HG03457 (cell line): ENCODE measurements around the gene AHI1.

ENCODE experiments used
- ATAC-seq: cut with Tn5 transposase; IDR thresholded peaks from one replicate; pipeline ENCODE4 v1.9.1; 2021; ENCODE audit warnings: moderate number of reproducible peaks; ENCODE audit not compliant: unreplicated experiment

The AHI1 gene

DNA sequence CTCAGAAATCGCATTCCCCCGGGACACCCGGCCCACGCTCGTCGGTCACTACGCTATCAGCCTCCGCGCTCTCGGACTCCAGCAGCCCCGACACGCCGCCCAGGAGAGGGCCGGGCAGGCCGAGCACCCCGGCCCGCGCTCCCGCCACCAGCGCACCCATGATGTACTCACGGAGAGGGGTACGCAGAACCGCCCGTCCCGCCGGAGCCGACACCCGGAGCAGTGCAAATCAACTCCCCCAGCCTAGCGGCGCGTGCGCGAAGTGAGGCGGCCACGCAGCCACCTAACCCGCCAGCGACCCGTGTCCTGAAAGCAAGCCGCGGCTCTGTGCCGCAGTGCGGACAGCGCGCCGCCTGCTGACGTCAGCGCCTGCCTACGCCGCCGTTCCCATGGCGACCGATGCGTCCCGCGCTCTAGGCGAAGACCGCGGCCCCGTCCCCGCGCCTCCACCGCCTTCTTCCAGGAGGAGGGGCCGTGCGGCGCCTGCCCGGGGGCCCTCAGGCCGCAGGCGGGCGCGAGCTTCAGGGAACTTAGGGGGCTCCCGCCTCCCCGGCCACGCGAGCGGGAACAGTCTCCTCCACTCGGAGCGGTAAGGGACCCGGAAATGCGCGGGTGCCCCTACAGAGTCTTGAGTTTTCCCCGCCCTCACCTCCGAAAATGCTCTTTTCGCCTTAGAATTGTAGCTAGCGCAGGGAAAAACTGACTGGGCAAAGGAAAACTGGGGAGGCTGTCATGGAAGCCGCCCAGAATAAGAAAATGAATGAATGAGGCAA, at the start of gene AHI1:
AHI1 (minus strand) TSS at position 329 of the 773 bp plus-strand sequence. CDS start 5,503 bp downstream, outside the sequence.
- peak; percentile 95 for ATAC-seq

DNA sequence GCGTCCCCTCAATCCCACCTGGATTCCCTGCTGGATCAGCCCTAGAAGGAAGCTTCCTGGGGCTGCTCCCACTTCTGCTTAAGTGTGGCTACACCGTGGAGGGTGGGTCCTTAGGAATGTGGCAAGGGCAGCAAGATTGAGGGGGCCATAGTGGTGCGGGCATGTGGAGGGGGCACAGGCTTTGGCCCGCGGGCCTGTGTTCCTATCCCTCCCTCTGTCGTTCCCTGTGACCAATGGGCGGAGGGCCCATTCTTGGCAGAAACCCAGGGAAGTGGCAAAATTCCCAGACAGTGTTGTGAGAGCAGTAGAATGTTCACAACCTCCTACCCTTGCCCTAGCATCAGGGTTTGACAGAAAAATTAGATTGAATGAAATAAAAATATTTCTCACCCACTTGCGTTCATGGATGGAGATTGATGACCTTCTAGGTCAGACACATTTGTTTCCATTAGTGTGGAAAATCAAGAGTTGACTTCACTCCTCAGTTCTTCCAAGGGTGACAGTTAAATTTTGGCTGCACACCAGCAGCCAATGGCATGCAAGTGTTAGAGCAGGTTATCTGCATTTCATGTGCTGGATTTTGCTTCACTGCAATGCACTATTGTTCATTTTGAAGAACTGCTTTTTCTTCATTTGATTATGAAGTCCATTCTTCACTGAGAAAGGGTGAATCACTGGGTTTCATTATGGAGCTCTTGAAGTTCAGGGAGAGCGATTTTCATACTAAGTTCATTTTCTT, 49.3 kb upstream of the AHI1 start:
- ATAC-seq, result no peak

DNA sequence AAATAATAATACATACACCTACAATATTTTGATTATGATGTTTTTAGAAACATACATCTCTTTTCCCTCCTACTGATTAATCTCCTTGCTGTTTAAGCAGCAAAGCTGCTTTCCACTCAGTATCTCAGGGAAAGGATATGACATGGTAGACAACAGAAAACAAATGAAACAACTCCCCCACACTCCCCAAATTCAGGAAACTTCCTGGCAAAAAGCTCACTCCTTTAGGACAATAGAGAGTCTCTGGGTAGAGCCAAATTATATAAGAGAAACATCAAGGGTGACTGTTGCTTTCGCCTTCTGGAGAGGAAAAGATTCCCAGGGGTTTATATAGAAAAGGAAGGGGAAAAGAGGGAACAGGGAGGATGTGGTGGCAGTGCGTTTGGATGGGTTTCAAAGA, 48.7 kb upstream of the AHI1 start:
- ATAC-seq, result no peak

- ATAC-seq, result no peak
Measured at GRCh38 chr6:135540207-135540840, 42.8 kb upstream of the AHI1 start.

GRCh38 chr6:135537741-135538301, 40.3 kb upstream of the AHI1 start:
- ATAC-seq, result no peak

GRCh38 chr6:135535989-135536414, 38.5 kb upstream of the AHI1 start:
- no peak for ATAC-seq

- no peak for ATAC-seq
Measured at GRCh38 chr6:135534773-135535380, 37.3 kb upstream of the AHI1 start.

- ATAC-seq, result no peak
Measured at GRCh38 chr6:135532559-135532958, 35.0 kb upstream of the AHI1 start.

- ATAC-seq, result no peak
Measured at GRCh38 chr6:135531954-135532490, 34.5 kb upstream of the AHI1 start.

DNA sequence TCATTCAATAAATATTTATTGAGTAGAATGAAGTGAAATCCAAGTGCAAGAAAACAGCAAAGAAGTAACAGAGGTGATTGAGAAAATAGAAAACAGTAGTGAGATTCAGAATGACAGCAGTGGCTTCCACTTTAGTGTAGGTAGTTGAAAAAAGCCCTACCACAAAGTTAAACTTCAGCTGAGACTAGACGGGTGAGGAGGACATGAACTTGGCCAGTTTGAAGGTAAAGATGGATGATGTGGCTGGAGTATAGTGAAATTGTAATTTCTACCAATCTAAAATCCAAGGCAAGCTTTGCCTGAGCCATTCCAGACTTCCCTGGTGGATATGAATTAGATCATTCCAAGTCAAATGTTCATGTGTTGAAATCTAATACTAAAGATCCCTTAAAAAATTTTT, 32.6 kb upstream of the AHI1 start:
- no peak for ATAC-seq

- ATAC-seq, result no peak
Measured at GRCh38 chr6:135527960-135528249, 30.4 kb upstream of the AHI1 start.

GRCh38 chr6:135527116-135527959, 29.8 kb upstream of the AHI1 start:
- ATAC-seq, result no peak

DNA sequence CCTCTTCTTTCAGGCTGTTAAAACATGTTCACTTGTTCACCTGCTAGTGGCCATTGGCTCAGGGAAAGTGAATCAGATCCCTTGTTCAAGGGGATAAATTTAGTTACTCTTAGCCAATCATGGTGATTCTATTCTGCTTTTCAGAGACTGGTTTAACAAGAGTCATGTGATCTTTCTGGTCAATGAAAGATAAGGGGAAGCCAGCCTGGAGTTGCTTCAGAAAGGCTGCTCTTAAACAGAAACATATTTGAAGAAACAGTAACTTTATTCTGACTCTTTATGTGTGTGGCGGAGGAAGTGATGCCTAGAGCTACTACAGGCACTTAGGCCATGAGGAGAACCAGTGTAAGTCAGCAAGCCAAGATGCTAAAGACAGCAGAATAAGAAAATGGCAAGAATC, 28.1 kb upstream of the AHI1 start:
- ATAC-seq, result no peak

DNA sequence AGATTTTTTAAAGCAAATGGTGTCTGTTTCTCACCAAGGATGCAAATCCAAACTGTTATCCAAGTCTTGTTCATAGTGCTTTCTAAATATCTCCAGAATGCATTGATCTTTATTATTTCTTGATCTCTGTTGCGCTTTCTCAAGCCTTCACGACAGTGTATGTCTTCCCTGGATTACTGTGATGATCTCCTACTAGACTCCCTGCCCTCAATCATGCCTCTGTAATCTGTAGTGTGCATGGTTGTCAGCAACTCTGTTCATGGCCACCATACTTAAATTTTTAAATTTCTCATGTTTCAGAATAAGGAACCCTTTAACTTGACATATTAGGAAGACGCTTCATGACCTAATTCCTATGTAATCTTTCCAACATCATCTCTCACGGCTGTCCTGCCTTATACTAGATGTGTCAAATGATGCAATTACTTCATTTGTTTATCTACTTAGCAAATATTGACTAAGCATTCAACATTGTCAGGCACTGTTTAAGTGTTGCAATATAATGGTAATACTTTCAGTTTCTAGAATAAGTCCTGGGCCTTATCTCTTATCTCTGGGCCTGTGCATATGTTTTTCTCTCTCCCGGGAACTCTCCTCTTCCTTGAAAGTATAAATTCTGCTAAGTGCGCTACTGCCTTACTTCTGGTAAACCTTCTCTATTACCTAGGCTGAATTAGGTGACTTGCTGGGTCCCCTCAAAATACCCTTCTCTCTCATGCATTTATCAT, 25.6 kb upstream of the AHI1 start:
- no peak for ATAC-seq

DNA sequence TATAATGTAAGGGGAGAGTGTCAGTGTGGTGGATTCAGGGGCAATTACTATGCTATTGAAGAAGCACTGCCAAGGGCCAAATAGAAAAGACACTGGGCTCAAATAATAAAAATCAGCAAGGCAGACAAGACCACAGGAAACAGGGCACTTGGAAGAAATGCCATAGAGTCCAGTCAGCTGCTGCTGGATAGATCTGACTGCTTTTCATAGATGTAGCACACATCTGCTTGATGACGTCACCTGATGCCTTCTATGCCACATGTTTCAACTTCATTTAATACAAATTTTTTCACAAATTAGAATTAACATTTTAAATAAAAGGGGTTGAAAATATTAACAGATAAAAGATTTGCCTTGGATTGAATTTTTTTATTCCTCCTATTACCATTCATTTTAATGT, 23.9 kb upstream of the AHI1 start:
- ATAC-seq, result no peak

- ATAC-seq, result no peak
Measured at GRCh38 chr6:135520781-135521180, 23.2 kb upstream of the AHI1 start.

GRCh38 chr6:135519348-135519747, 21.8 kb upstream of the AHI1 start:
- no peak for ATAC-seq

DNA sequence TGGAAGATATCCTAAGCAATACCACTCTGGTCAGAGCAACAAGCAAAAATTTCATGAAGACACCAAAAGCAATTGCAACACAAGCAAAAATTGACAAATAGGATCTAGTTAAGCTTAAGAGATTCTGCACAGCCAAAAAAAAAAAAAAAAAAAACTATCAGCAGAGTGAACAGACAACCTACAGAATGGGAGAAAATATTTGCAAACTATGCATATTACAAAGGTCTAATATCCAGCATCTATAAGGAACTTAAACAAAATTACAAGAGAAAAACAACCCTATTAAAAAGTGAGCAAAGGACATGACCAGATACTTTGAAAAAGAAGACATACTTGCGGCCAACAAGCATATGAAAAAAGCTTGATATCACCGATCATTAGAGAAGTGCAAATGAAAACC, 20.0 kb upstream of the AHI1 start:
- no peak for ATAC-seq

GRCh38 chr6:135514706-135515105, 17.2 kb upstream of the AHI1 start:
- ATAC-seq, result no peak
